Measurements from ENCODE around the gene SEMA5A. TPM values are rescaled to one million over a fixed set of nuclear protein-coding genes. Genes with fewer than 3 reads are reported as not detected.

Gene SEMA5A
- total RNA-seq, 3 donors from 2014 or later = 20.3 to 43.8 (median 33.6) TPM

- ATAC-seq = no peak
- H3K36me3 ChIP-seq (ENCODE audit: low read depth) = no peaks in the 10 kb centered on the region
- H3K4me1 ChIP-seq (ENCODE audit: low read depth) = no peaks in the 10 kb centered on the region
- no peak for DNase-seq
- no peak for TF ChIP-seq CTCF (IDR thresholded peaks at IDR 0.05)
- no peak overlapping the region for H3K4me3 ChIP-seq
- H3K9me3 ChIP-seq = no peaks in the 10 kb centered on the region
- intact Hi-C loops (cut with DNase I, micrococcal nuclease) = no loop called here
Observed at GRCh38 chr5:9466697-9467096, 79.2 kb downstream of the SEMA5A start.

GRCh38 chr5:9464478-9464877 lies 81.4 kb downstream of the SEMA5A start:
- ATAC-seq = no peak
- intact Hi-C loops (cut with DNase I, micrococcal nuclease) = no loop called here
- H3K4me1 ChIP-seq (ENCODE audit: low read depth) = no peaks in the 10 kb centered on the region
- H3K36me3 ChIP-seq (ENCODE audit: low read depth) = no peaks in the 10 kb centered on the region
- H3K9me3 ChIP-seq = no peaks in the 10 kb centered on the region
- H3K4me3 ChIP-seq = no peak overlapping the region
- no peak for TF ChIP-seq CTCF (IDR thresholded peaks at IDR 0.05)
- DNase-seq = no peak

GRCh38 chr5:9462109-9462508 lies 83.8 kb downstream of the SEMA5A start:
- Histone ChIP-seq H3K9me3 (no peaks in the 10 kb centered on the region), H3K4me3 (no peak overlapping the region), H3K36me3 (ENCODE audit: low read depth) (no peaks in the 10 kb centered on the region), H3K4me1 (ENCODE audit: low read depth) (no peaks in the 10 kb centered on the region)
- DNase-seq (no peak), ATAC-seq (no peak)
- TF ChIP-seq CTCF (IDR thresholded peaks at IDR 0.05) = no peak
- intact Hi-C loops (cut with DNase I, micrococcal nuclease) = no loop called here

DNA sequence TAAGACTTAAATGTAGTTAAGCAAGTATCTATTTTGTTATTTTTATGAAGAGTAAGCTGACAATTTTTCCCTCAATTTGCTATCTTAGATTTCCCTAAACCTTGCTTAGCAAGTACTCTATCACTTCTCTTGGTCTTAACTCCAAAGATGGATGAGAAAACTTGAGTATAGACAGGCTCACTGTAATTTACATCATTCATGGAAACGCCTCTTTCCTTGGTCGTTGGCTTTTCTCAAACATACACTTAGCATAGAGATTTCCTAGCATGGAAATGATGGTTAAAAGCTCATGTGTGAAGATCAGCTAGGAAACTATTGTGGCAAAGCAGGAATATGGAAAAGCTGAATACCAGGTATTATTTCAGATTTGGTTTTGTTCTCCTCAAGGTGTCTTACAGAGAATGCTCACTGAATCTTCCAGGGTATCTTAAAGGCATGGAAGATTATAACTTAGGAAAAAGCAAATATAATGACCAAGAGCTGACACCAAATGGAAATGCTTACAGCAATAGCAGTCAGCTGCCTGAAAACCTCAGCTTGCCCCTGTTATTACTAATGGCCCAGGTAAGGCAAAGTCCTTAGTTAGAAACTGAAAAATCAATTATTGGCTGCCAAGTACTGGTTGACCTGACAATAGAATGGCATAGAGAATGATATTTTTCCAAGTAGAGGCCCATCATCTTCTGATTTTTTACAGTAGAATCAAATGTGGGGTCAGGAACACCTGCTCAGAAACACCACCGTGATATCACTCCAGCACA lies 84.8 kb downstream of the SEMA5A start:
- no peak overlapping the region for H3K4me3 ChIP-seq
- H3K9me3 ChIP-seq = no peaks in the 10 kb centered on the region
- TF ChIP-seq CTCF (IDR thresholded peaks at IDR 0.05) = no peak
- no peaks in the 10 kb centered on the region for H3K4me1 ChIP-seq (ENCODE audit: low read depth)
- H3K36me3 ChIP-seq (ENCODE audit: low read depth) = no peaks in the 10 kb centered on the region
- DNase-seq = no peak
- ATAC-seq = no peak
- intact Hi-C loops (cut with DNase I, micrococcal nuclease) = no loop called here

- no peak for TF ChIP-seq CTCF (IDR thresholded peaks at IDR 0.05)
- Histone ChIP-seq H3K9me3 (no peaks in the 10 kb centered on the region), H3K4me1 (ENCODE audit: low read depth) (no peaks in the 10 kb centered on the region), H3K36me3 (ENCODE audit: low read depth) (no peaks in the 10 kb centered on the region), H3K4me3 (no peak overlapping the region)
- DNase-seq (no peak), ATAC-seq (no peak)
- intact Hi-C loops (cut with DNase I, micrococcal nuclease) = no loop called here
Observed at GRCh38 chr5:9456435-9457042, 89.3 kb downstream of the SEMA5A start.
